GM18502 (cell line): ENCODE measurements around the gene CPXM1.

Source experiments
- ATAC-seq: cut with Tn5 transposase; IDR thresholded peaks from one replicate; pipeline ENCODE4 v1.9.1; 2021; ENCODE audit warnings: mild to moderate bottlenecking; ENCODE audit not compliant: unreplicated experiment, poor library complexity

Gene CPXM1

GRCh38 chr20:2751878-2752566 is 48.4 kb downstream of the CPXM1 start:
- ATAC-seq: no peak

GRCh38 chr20:2751347-2751877 is 49.0 kb downstream of the CPXM1 start:
- ATAC-seq: no peak

- no peak for ATAC-seq
These were observed 49.8 kb downstream of the CPXM1 start for GRCh38 chr20:2750491-2751251.

- ATAC-seq: no peak
These were observed 50.4 kb downstream of the CPXM1 start for GRCh38 chr20:2749951-2750490.

- ATAC-seq: no peak
These were observed 51.0 kb downstream of the CPXM1 start for GRCh38 chr20:2749343-2749950.

- ATAC-seq: no peak
These were observed 51.7 kb downstream of the CPXM1 start for GRCh38 chr20:2748551-2749342.

- ATAC-seq: no peak
These were observed 52.7 kb downstream of the CPXM1 start for GRCh38 chr20:2747676-2748235.

GRCh38 chr20:2746636-2747265 is 53.7 kb downstream of the CPXM1 start:
- no peak for ATAC-seq

- ATAC-seq: no peak
These were observed 54.3 kb downstream of the CPXM1 start for GRCh38 chr20:2745936-2746635.

GRCh38 chr20:2745060-2745910 is 55.1 kb downstream of the CPXM1 start:
- no peak for ATAC-seq
